Liver (tissue), 9 donors: Measurements from ENCODE around the gene SLC25A26. TPM values are rescaled to one million over a fixed set of nuclear protein-coding genes. Genes with fewer than 3 reads are reported as not detected.

Experiments
- DNase-seq: peaks from one replicate; pipeline ENCODE4 v3.0.0-alpha.2; 2017; ENCODE audit warnings: low spot score
- H3K27ac ChIP-seq, 2 donors: one replicate each; pipeline ENCODE4 v1.7.0; 2013; ENCODE audit warnings: inconsistent platforms in 2 of 2, low read length in 2 of 2, control low read depth in 1 of 2, low read depth in 1 of 2, mild to moderate bottlenecking in 1 of 2
- H3K27me3 ChIP-seq, 4 donors: one replicate each; pipeline versions ENCODE4 v1.6.1 to v1.7.0; 2013; ENCODE audit warnings: low read length in 3 of 4, inconsistent platforms in 1 of 4, mild to moderate bottlenecking in 1 of 4, moderate library complexity in 1 of 4; ENCODE audit not compliant: control insufficient read depth in 4 of 4, insufficient read depth in 4 of 4
- H3K36me3 ChIP-seq, 4 donors: one replicate each; pipeline versions ENCODE4 v1.6.1 to v1.7.0; 2013; ENCODE audit warnings: low read length in 3 of 4, mild to moderate bottlenecking in 3 of 4, low read depth in 1 of 4, moderate library complexity in 1 of 4; ENCODE audit not compliant: control insufficient read depth in 4 of 4, insufficient read depth in 3 of 4
- H3K4me1 ChIP-seq, 4 donors: one replicate each; pipeline versions ENCODE4 v1.6.1 to v1.7.0; 2013; ENCODE audit warnings: low read length in 3 of 4, mild to moderate bottlenecking in 3 of 4, moderate library complexity in 1 of 4; ENCODE audit not compliant: control insufficient read depth in 4 of 4, insufficient read depth in 4 of 4
- H3K4me3 ChIP-seq, 3 donors: one replicate each; pipeline versions ENCODE4 v1.6.1 to v1.7.0; 2013; ENCODE audit warnings: low read length in 3 of 3, control low read depth in 1 of 3, low read depth in 1 of 3, mild to moderate bottlenecking in 1 of 3
- H3K9ac ChIP-seq, 2 donors: one replicate each; pipeline ENCODE4 v1.7.0; 2013; ENCODE audit warnings: low read length in 2 of 2, mild to moderate bottlenecking in 2 of 2, moderate library complexity in 2 of 2, control low read depth in 1 of 2, low read depth in 1 of 2
- H3K9me3 ChIP-seq, 4 donors: one replicate each; pipeline versions ENCODE4 v1.6.1 to v1.7.0; 2013; ENCODE audit warnings: low read length in 3 of 4; ENCODE audit not compliant: control insufficient read depth in 4 of 4
- EGR1 ChIP-seq, 2 donors: IDR thresholded peaks; 2 replicates each; pipeline ENCODE4 v1.6.1; 2016 to 2018; ENCODE audit warnings: antibody characterized with exemption in 2 of 2, low read depth in 2 of 2
- FOXA1 ChIP-seq: IDR thresholded peaks from 2 replicates; pipeline ENCODE4 v1.6.1; 2016; ENCODE audit warnings: antibody characterized with exemption
- FOXA2 ChIP-seq: IDR thresholded peaks from 2 replicates; pipeline ENCODE4 v1.6.1; 2016; ENCODE audit warnings: antibody characterized with exemption
- GABPA ChIP-seq, 2 donors: IDR thresholded peaks in 1 of 2; conservative IDR thresholded peaks in 1 of 2; 2 replicates each; pipeline ENCODE4 v1.6.1; 2016; ENCODE audit warnings: antibody characterized with exemption in 2 of 2, mild to moderate bottlenecking in 1 of 2, moderate library complexity in 1 of 2
- HNF4A ChIP-seq, 2 donors: conservative IDR thresholded peaks; 2 replicates each; pipeline ENCODE4 v1.6.1; 2016; ENCODE audit warnings: antibody characterized with exemption in 2 of 2, mild to moderate bottlenecking in 2 of 2
- HNF4G ChIP-seq: IDR thresholded peaks from 2 replicates; pipeline ENCODE4 v1.6.1; 2016; ENCODE audit warnings: antibody characterized with exemption
- JUND ChIP-seq, 2 donors: IDR thresholded peaks; 2 replicates each; pipeline ENCODE4 v1.6.1; 2016; ENCODE audit warnings: antibody characterized with exemption in 2 of 2
- MAX ChIP-seq: IDR thresholded peaks from 2 replicates; pipeline ENCODE4 v1.6.1; 2016; ENCODE audit warnings: antibody characterized with exemption
- NR2F2 ChIP-seq: IDR thresholded peaks from 2 replicates; pipeline ENCODE4 v1.6.1; 2016; ENCODE audit warnings: antibody characterized with exemption
- RAD21 ChIP-seq, 2 donors: IDR thresholded peaks; 2 replicates each; pipeline ENCODE4 v1.6.1; 2016; ENCODE audit warnings: antibody characterized with exemption in 2 of 2, mild to moderate bottlenecking in 2 of 2
- RXRA ChIP-seq, 2 donors: IDR thresholded peaks; 2 replicates each; pipeline ENCODE4 v1.6.1; 2017 to 2018; ENCODE audit warnings: antibody characterized with exemption in 2 of 2, mild to moderate bottlenecking in 1 of 2
- SP1 ChIP-seq: IDR thresholded peaks from 2 replicates; pipeline ENCODE4 v1.6.1; 2018; ENCODE audit warnings: antibody characterized with exemption, mild to moderate bottlenecking
- TAF1 ChIP-seq: conservative IDR thresholded peaks from 2 replicates; pipeline ENCODE4 v1.6.1; 2016; ENCODE audit warnings: antibody characterized with exemption, mild to moderate bottlenecking
- YY1 ChIP-seq: IDR thresholded peaks from 2 replicates; pipeline ENCODE4 v1.6.1; 2016; ENCODE audit warnings: antibody characterized with exemption, mild to moderate bottlenecking
- WGBS: extraction: QIAGEN DNeasy Blood & Tissue Kit; methylation state at CpG from one replicate; pipeline ENCODE4 v1.1.7; 2013; 5-methylcytosine and 5-hydroxymethylcytosine counted together
- polyA plus RNA-seq, 2 donors: library from polyadenylated mRNA; stranded (reverse) in 1 of 2; unstranded in 1 of 2; fragments of 200-250 nt in 1 of 2; fragments of >200 nt in 1 of 2; fragmentation: Nextera tagmentation in 1 of 2; extraction: Ambion mirVana in 1 of 2; gene quantifications; one replicate each; pipeline versions ENCODE4 v1.2.1 to v1.2.3, GENCODE V29; 2013 to 2015
- total RNA-seq, 2 donors: library from RNA; depleted of rRNA; stranded (reverse); fragments of >200 nt; gene quantifications; one replicate each; pipeline ENCODE4 v1.2.3, GENCODE V29; 2014
- TF ChIP-seq, protein P1 (sequence below): IDR thresholded peaks from 2 replicates; pipeline ENCODE4 v1.6.1; 2016; ENCODE audit warnings: antibody characterized with exemption, mild to moderate bottlenecking
- TF ChIP-seq, protein P2 (sequence below): IDR thresholded peaks from 2 replicates; pipeline ENCODE4 v1.6.1; 2016; ENCODE audit warnings: antibody characterized with exemption
- TF ChIP-seq, protein P3 (sequence below): fragments of 150-350 bp; IDR thresholded peaks from 2 replicates; pipeline ENCODE4 v1.5.1; 2017; ENCODE audit warnings: improper control_type of control experiment, low read depth, low read length; ENCODE audit not compliant: missing input control
- donor health status: healthy.
- donor health status: healthy.
- donor health status: healthy.
- donor health status: healthy.
- donor health status: healthy.

SLC25A26 gene
- total and polyA plus RNA-seq, 4 donors: 9.9 to 21.6 (median 12.8) TPM

DNA sequence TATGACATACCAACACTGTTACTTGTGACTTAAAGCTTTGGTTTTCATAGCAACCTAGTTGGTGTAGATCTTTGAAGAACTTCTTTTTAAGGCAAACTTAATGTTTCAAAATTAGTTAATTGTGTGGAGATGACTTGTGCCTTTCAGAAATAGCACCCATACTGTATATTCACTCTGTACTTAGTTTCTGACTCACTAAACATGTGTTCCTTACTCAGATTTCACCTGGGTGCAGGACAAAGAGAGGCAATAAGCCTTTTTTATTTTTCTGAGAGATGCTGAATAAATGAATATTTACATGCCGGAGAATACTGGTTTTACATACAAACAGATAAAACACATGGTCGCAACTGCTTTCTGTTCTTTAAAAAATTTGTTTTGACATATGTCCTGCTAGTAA, 44.8 kb downstream of the SLC25A26 start:
- DNase-seq: no peak
- WGBS: 98% methylated on average over 2 of the region's 2 CpGs

DNA sequence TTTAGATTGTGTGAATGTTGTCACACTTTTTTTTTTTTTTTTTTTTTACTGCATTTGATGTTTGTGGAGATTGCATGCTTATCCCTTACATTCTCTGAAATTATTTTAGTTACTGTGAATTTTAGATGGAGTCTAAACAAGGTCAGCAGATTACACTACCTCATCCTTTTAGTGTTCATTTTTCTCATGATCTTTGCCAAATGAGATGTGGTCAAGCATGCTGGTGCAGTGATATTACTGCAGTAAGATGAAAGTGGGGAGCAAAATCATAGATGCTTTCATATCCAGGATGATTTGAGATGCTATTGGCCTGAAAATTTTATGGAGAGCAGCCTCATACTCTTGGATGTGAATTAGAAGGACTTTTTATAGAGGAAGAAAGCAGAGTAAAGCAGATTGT, 45.8 kb downstream of the SLC25A26 start:
- no peak for DNase-seq
- Histone ChIP-seq H3K27me3 (no peaks in the 10 kb centered on the region), H3K4me3 (no peak overlapping the region), H3K4me1 (no peaks in the 10 kb centered on the region), H3K9ac (no peak overlapping the region), H3K36me3 (peaks cover 0 to 4% (median under 1%) of the 10 kb centered on the region in 4 donors), H3K27ac (no peak overlapping the region), H3K9me3 (no peaks in the 10 kb centered on the region)
- TF ChIP-seq RXRA (IDR thresholded peaks at IDR 0.05) (no peak), FOXA1 (no peak), HNF4G (no peak), JUND (IDR thresholded peaks at IDR 0.05) (no peak)
- TF ChIP-seq, protein P1, sequence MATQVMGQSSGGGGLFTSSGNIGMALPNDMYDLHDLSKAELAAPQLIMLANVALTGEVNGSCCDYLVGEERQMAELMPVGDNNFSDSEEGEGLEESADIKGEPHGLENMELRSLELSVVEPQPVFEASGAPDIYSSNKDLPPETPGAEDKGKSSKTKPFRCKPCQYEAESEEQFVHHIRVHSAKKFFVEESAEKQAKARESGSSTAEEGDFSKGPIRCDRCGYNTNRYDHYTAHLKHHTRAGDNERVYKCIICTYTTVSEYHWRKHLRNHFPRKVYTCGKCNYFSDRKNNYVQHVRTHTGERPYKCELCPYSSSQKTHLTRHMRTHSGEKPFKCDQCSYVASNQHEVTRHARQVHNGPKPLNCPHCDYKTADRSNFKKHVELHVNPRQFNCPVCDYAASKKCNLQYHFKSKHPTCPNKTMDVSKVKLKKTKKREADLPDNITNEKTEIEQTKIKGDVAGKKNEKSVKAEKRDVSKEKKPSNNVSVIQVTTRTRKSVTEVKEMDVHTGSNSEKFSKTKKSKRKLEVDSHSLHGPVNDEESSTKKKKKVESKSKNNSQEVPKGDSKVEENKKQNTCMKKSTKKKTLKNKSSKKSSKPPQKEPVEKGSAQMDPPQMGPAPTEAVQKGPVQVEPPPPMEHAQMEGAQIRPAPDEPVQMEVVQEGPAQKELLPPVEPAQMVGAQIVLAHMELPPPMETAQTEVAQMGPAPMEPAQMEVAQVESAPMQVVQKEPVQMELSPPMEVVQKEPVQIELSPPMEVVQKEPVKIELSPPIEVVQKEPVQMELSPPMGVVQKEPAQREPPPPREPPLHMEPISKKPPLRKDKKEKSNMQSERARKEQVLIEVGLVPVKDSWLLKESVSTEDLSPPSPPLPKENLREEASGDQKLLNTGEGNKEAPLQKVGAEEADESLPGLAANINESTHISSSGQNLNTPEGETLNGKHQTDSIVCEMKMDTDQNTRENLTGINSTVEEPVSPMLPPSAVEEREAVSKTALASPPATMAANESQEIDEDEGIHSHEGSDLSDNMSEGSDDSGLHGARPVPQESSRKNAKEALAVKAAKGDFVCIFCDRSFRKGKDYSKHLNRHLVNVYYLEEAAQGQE: no peak

More for the DNA sequence above, 44.8 kb downstream of the SLC25A26 start:
- Histone ChIP-seq H3K9ac (no peak overlapping the region), H3K36me3 (peaks cover 0 to 4% (median under 1%) of the 10 kb centered on the region in 4 donors), H3K4me3 (no peak overlapping the region), H3K4me1 (no peaks in the 10 kb centered on the region), H3K27me3 (no peaks in the 10 kb centered on the region), H3K9me3 (no peaks in the 10 kb centered on the region), H3K27ac (no peak overlapping the region)
- no peak for TF ChIP-seq FOXA1
- TF ChIP-seq HNF4G: no peak
- TF ChIP-seq YY1: no peak
- TF ChIP-seq FOXA2: no peak
- no peak for TF ChIP-seq TAF1
- no peak for TF ChIP-seq SP1
- TF ChIP-seq RAD21 (IDR thresholded peaks at IDR 0.05): no peak
- TF ChIP-seq, protein P1: no peak
- TF ChIP-seq EGR1 (IDR thresholded peaks at IDR 0.05; ENCODE audit: low read depth in 2 of 2): no peak
- no peak for TF ChIP-seq MAX
- TF ChIP-seq, protein P2, sequence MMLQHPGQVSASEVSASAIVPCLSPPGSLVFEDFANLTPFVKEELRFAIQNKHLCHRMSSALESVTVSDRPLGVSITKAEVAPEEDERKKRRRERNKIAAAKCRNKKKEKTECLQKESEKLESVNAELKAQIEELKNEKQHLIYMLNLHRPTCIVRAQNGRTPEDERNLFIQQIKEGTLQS: no peak
- no peak for TF ChIP-seq RXRA (IDR thresholded peaks at IDR 0.05)
- TF ChIP-seq, protein P3, sequence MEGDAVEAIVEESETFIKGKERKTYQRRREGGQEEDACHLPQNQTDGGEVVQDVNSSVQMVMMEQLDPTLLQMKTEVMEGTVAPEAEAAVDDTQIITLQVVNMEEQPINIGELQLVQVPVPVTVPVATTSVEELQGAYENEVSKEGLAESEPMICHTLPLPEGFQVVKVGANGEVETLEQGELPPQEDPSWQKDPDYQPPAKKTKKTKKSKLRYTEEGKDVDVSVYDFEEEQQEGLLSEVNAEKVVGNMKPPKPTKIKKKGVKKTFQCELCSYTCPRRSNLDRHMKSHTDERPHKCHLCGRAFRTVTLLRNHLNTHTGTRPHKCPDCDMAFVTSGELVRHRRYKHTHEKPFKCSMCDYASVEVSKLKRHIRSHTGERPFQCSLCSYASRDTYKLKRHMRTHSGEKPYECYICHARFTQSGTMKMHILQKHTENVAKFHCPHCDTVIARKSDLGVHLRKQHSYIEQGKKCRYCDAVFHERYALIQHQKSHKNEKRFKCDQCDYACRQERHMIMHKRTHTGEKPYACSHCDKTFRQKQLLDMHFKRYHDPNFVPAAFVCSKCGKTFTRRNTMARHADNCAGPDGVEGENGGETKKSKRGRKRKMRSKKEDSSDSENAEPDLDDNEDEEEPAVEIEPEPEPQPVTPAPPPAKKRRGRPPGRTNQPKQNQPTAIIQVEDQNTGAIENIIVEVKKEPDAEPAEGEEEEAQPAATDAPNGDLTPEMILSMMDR: no peak
- no peak for TF ChIP-seq HNF4A (conservative IDR thresholded peaks at IDR 0.05)
- no peak for TF ChIP-seq NR2F2
- TF ChIP-seq GABPA (IDR thresholded peaks at IDR 0.05 in 1 of 2, conservative IDR thresholded peaks at IDR 0.05 in 1 of 2): no peak
- no peak for TF ChIP-seq JUND (IDR thresholded peaks at IDR 0.05)
